ENCODE data around the gene CDH13.

DNA sequence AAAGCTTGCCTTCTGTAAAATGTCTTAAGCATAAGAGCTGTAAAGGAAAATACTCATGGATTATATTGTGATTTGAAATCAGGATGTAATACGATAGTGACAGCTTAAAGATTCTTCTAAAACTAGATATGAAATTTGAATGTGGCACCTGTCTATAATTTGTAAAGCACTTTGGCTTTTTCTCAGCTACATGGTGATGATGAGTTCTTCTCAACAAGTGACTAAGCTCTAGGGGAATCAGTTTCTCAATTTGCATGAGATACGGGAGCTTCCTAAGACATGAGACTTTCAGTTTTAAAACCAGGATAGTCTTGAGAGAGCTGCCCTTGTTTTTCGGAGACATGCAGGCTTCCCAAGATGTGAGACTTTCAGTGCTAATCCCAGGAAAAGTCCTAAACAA lies 439.2 kb downstream of the CDH13 start:
- no peak for TF ChIP-seq RFX1 (IDR thresholded peaks at IDR 0.05)
- no peak for TF ChIP-seq EZH2 (IDR thresholded peaks at IDR 0.05; ENCODE audit: borderline replicate concordance, low read depth, low read length)
- TF ChIP-seq, protein P1, sequence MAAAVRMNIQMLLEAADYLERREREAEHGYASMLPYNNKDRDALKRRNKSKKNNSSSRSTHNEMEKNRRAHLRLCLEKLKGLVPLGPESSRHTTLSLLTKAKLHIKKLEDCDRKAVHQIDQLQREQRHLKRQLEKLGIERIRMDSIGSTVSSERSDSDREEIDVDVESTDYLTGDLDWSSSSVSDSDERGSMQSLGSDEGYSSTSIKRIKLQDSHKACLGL (CRISPR knock-in tag; IDR thresholded peaks at IDR 0.05; ENCODE audit: borderline replicate concordance, poor library complexity, severe bottlenecking): no peak
- no peak for TF ChIP-seq ZBED1 (IDR thresholded peaks at IDR 0.05)
- TF ChIP-seq, protein P2, sequence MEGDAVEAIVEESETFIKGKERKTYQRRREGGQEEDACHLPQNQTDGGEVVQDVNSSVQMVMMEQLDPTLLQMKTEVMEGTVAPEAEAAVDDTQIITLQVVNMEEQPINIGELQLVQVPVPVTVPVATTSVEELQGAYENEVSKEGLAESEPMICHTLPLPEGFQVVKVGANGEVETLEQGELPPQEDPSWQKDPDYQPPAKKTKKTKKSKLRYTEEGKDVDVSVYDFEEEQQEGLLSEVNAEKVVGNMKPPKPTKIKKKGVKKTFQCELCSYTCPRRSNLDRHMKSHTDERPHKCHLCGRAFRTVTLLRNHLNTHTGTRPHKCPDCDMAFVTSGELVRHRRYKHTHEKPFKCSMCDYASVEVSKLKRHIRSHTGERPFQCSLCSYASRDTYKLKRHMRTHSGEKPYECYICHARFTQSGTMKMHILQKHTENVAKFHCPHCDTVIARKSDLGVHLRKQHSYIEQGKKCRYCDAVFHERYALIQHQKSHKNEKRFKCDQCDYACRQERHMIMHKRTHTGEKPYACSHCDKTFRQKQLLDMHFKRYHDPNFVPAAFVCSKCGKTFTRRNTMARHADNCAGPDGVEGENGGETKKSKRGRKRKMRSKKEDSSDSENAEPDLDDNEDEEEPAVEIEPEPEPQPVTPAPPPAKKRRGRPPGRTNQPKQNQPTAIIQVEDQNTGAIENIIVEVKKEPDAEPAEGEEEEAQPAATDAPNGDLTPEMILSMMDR (IDR thresholded peaks at IDR 0.05 in 2 of 3, conservative IDR thresholded peaks at IDR 0.05 in 1 of 3; ENCODE audit: insufficient read depth in 2 of 3, low read depth in 1 of 3, low read length in 3 of 3): no peak

Data from K562 (cell line).